Osteoblast (primary cell): ENCODE data around the gene NUMB. TPM values are rescaled to one million over a fixed set of nuclear protein-coding genes. Genes with fewer than 3 reads are reported as not detected.

Experiments used
- DNase-seq: peaks from one replicate; pipeline ENCODE4 v3.0.0; 2011; ENCODE audit warnings: low spot score, mixed read lengths; ENCODE audit not compliant: insufficient read length; ENCODE audit errors: missing footprints
- H2AFZ ChIP-seq: 2 replicates; pipeline ENCODE4 v1.6.0; 2011; ENCODE audit warnings: mild to moderate bottlenecking, low read length
- H3K27ac ChIP-seq: 2 replicates; pipeline ENCODE4 v1.5.1; 2011; ENCODE audit warnings: mild to moderate bottlenecking, low read depth, low read length, moderate library complexity
- H3K27me3 ChIP-seq: 2 replicates; pipeline ENCODE4 v1.6.0; 2012; ENCODE audit warnings: mild to moderate bottlenecking, control low read depth, inconsistent platforms, low read length, moderate library complexity; ENCODE audit not compliant: insufficient read depth
- H3K36me3 ChIP-seq: 2 replicates; pipeline ENCODE4 v1.5.1; 2011; ENCODE audit warnings: mild to moderate bottlenecking, low read length, control low read depth, moderate library complexity; ENCODE audit not compliant: insufficient read depth
- H3K4me1 ChIP-seq: 2 replicates; pipeline ENCODE4 v1.5.1; 2011; ENCODE audit warnings: mild to moderate bottlenecking, low read length, control low read depth, moderate library complexity; ENCODE audit not compliant: insufficient read depth
- H3K4me2 ChIP-seq: 2 replicates; pipeline ENCODE4 v1.6.0; 2011; ENCODE audit warnings: mild to moderate bottlenecking, low read length; ENCODE audit not compliant: insufficient read depth
- H3K4me3 ChIP-seq: fragments of 200-600 bp; sonication (generic); 3 replicates; pipeline ENCODE4 v1.5.1; 2012; ENCODE audit warnings: mild to moderate bottlenecking, low read length, inconsistent platforms; ENCODE audit not compliant: insufficient read depth
- H3K79me2 ChIP-seq: 2 replicates; pipeline ENCODE4 v1.6.0; 2012; ENCODE audit warnings: mild to moderate bottlenecking, low read length, control low read depth, inconsistent platforms; ENCODE audit not compliant: insufficient read depth
- H3K9me3 ChIP-seq: 2 replicates; pipeline ENCODE4 v1.5.1; 2011; ENCODE audit warnings: low read depth, low read length, control low read depth
- H4K20me1 ChIP-seq: 2 replicates; pipeline ENCODE4 v1.6.0; 2012; ENCODE audit warnings: mild to moderate bottlenecking, low read length, control low read depth; ENCODE audit not compliant: insufficient read depth
- CTCF ChIP-seq: IDR thresholded peaks from 2 replicates; pipeline ENCODE4 v1.5.1; 2011; ENCODE audit warnings: mild to moderate bottlenecking, low read depth, low read length, moderate library complexity; ENCODE audit errors: extremely low read depth
- total RNA-seq: library from RNA; depleted of rRNA; stranded (reverse); fragments of >200 nt; gene quantifications from 2 replicates; pipeline ENCODE4 v1.2.3, GENCODE V29; 2012

NUMB gene
- total RNA-seq, 1 donor = 52.5 TPM

GRCh38 chr14:73372529-73372928 is 85.8 kb downstream of the NUMB start:
- no peak for TF ChIP-seq CTCF
- H3K4me3 ChIP-seq = no peak overlapping the region
- no peaks in the 10 kb centered on the region for H3K4me1 ChIP-seq
- H3K9me3 ChIP-seq = no peaks in the 10 kb centered on the region
- H3K4me2 ChIP-seq = no peak overlapping the region
- H4K20me1 ChIP-seq = peaks cover 6% of the 10 kb centered on the region
- no peak overlapping the region for H2AFZ ChIP-seq
- H3K79me2 ChIP-seq = peaks cover 93% of the 10 kb centered on the region
- no peak for DNase-seq
- H3K27me3 ChIP-seq = no peaks in the 10 kb centered on the region
- H3K36me3 ChIP-seq = no peaks in the 10 kb centered on the region
- H3K27ac ChIP-seq = no peak overlapping the region

GRCh38 chr14:73370561-73370960 is 87.8 kb downstream of the NUMB start:
- no peak overlapping the region for H3K4me2 ChIP-seq
- H3K79me2 ChIP-seq = peaks cover 92% of the 10 kb centered on the region
- H3K4me3 ChIP-seq = no peak overlapping the region
- H3K4me1 ChIP-seq = no peaks in the 10 kb centered on the region
- TF ChIP-seq CTCF = no peak
- no peak overlapping the region for H3K27ac ChIP-seq
- H3K27me3 ChIP-seq = no peaks in the 10 kb centered on the region
- H3K9me3 ChIP-seq = no peaks in the 10 kb centered on the region
- DNase-seq = no peak
- peaks cover 13% of the 10 kb centered on the region for H4K20me1 ChIP-seq
- no peaks in the 10 kb centered on the region for H3K36me3 ChIP-seq
- no peak overlapping the region for H2AFZ ChIP-seq

- Histone ChIP-seq H3K9me3 (no peaks in the 10 kb centered on the region), H3K36me3 (no peaks in the 10 kb centered on the region), H2AFZ (no peak overlapping the region), H3K79me2 (peaks cover 91% of the 10 kb centered on the region), H3K27me3 (no peaks in the 10 kb centered on the region), H3K4me2 (no peak overlapping the region), H3K4me3 (no peak overlapping the region), H4K20me1 (peaks cover 13% of the 10 kb centered on the region), H3K4me1 (no peaks in the 10 kb centered on the region), H3K27ac (no peak overlapping the region)
- no peak for TF ChIP-seq CTCF
- DNase-seq = no peak
These were observed 88.9 kb downstream of the NUMB start for GRCh38 chr14:73369428-73369827.

GRCh38 chr14:73368616-73369015 is 89.7 kb downstream of the NUMB start:
- Histone ChIP-seq H3K79me2 (peaks cover 89% of the 10 kb centered on the region), H3K27ac (no peak overlapping the region)

More at GRCh38 chr14:73368616-73369015, 89.7 kb downstream of the NUMB start:
- H3K4me1 ChIP-seq = no peaks in the 10 kb centered on the region
- no peak overlapping the region for H3K4me2 ChIP-seq
- H3K27me3 ChIP-seq = no peaks in the 10 kb centered on the region
- H3K9me3 ChIP-seq = no peaks in the 10 kb centered on the region
- H3K4me3 ChIP-seq = no peak overlapping the region
- no peaks in the 10 kb centered on the region for H3K36me3 ChIP-seq
- H2AFZ ChIP-seq = no peak overlapping the region
- DNase-seq = no peak
- TF ChIP-seq CTCF = no peak
- H4K20me1 ChIP-seq = peaks cover 13% of the 10 kb centered on the region
